PC-9 (cell line): ENCODE results near the gene FGF3. TPM values are rescaled to one million over a fixed set of nuclear protein-coding genes. Genes with fewer than 3 reads are reported as not detected.

Experiments
- BruUV-seq: library from RNA; stranded (reverse); fragments of 400-500 nt; replicated peaks from 2 replicates; lab custom pipeline; 2021; lab: Mats Ljungman, UMichigan
- CTCF ChIA-PET: fragments of 300-600 bp; sonication (Branson Sonifier 250); formaldehyde crosslinking; loops from one replicate; lab custom pipeline; 2022; ENCODE audit warnings: antibody characterized with exemption; lab: Charles Lee
- POLR2A ChIA-PET: fragments of 300-600 bp; sonication (Branson Sonifier 250); formaldehyde crosslinking; loops from one replicate; lab custom pipeline; 2022; ENCODE audit warnings: antibody characterized with exemption; ENCODE audit not compliant: unreplicated experiment; lab: Charles Lee
- DNase-seq, 2 experiments: peaks; one replicate each; pipeline versions ENCODE4 v3.0.0 to v3.0.0-alpha.2; 2015 to 2022; ENCODE audit warnings: mixed read lengths in 1 of 2
- H2AFZ ChIP-seq: fragments of 200-600 bp; sonication (generic); 2 replicates; pipeline ENCODE4 v1.8.1; 2017; ENCODE audit warnings: antibody characterized with exemption
- H3F3A ChIP-seq: fragments of 200-600 bp; sonication (generic); 2 replicates; pipeline ENCODE4 v1.8.1; 2017; ENCODE audit warnings: antibody characterized with exemption, mild to moderate bottlenecking, low read depth; ENCODE audit not compliant: insufficient read depth
- H3K27ac ChIP-seq: fragments of 200-600 bp; sonication (generic); 2 replicates; pipeline ENCODE4 v1.6.1; 2016; ENCODE audit warnings: mixed run types
- H3K27me3 ChIP-seq: fragments of 200-600 bp; sonication (generic); 2 replicates; pipeline ENCODE4 v1.6.1; 2016; ENCODE audit warnings: low read depth, mixed run types; ENCODE audit not compliant: insufficient read depth
- H3K36me3 ChIP-seq: fragments of 200-600 bp; sonication (generic); 2 replicates; pipeline ENCODE4 v1.6.1; 2016; ENCODE audit warnings: low read depth, mixed run types
- H3K4me1 ChIP-seq: fragments of 200-600 bp; sonication (generic); replicated peaks from 2 replicates; pipeline ENCODE4 v1.6.1; 2016; ENCODE audit warnings: mixed run types; ENCODE audit not compliant: insufficient read depth
- H3K4me2 ChIP-seq: fragments of 200-600 bp; sonication (generic); 2 replicates; pipeline ENCODE4 v1.6.1; 2017; ENCODE audit warnings: mixed run types
- H3K4me3 ChIP-seq: fragments of 200-600 bp; sonication (generic); 2 replicates; pipeline ENCODE4 v1.6.1; 2016; ENCODE audit warnings: mixed run types
- H3K79me2 ChIP-seq: fragments of 200-600 bp; sonication (generic); 2 replicates; pipeline ENCODE4 v1.6.1; 2017; ENCODE audit warnings: low read depth, mixed run types
- H3K9me2 ChIP-seq: fragments of 200-600 bp; sonication (generic); 2 replicates; pipeline ENCODE4 v1.8.1; 2017; ENCODE audit warnings: mild to moderate bottlenecking; ENCODE audit not compliant: insufficient read depth
- H3K9me3 ChIP-seq: fragments of 200-600 bp; sonication (generic); 2 replicates; pipeline ENCODE4 v1.8.1; 2016; ENCODE audit warnings: low read depth; ENCODE audit not compliant: insufficient read depth
- H4K20me1 ChIP-seq: fragments of 200-600 bp; sonication (generic); 2 replicates; pipeline ENCODE4 v1.8.1; 2017; ENCODE audit not compliant: insufficient read depth
- CTCF ChIP-seq: fragments of 200-600 bp; sonication (generic); conservative IDR thresholded peaks from 2 replicates; pipeline ENCODE4 v1.6.1; 2017; ENCODE audit warnings: mixed run types, antibody characterized with exemption, mild to moderate bottlenecking, moderate library complexity
- EZH2 ChIP-seq: fragments of 200-600 bp; sonication (generic); IDR thresholded peaks from 2 replicates; pipeline ENCODE4 v1.8.0; 2017; ENCODE audit warnings: antibody characterized with exemption, low read depth
- intact Hi-C: fragments of 100-400 bp; cut with micrococcal nuclease; formaldehyde crosslinking; loops from one replicate; pipeline ENCODE4 v1.10.0; 2022; ENCODE audit not compliant: unreplicated experiment
- total RNA-seq: library from RNA; stranded (reverse); gene quantifications from 2 replicates; pipeline ENCODE4 v1.2.3, GENCODE V29; 2021

FGF3 gene
- total RNA-seq, 1 experiment from 2014 or later: not detected

- H3K4me1 ChIP-seq: no peaks in the 10 kb centered on the region
- no peaks in the 10 kb centered on the region for H3K79me2 ChIP-seq
- no peak overlapping the region for H2AFZ ChIP-seq
- no peaks in the 10 kb centered on the region for H3F3A ChIP-seq
- H3K4me2 ChIP-seq: no peak overlapping the region
- intact Hi-C loops: no loop called here
- no peaks in the 10 kb centered on the region for H3K9me2 ChIP-seq
- no peak overlapping the region for H3K4me3 ChIP-seq
- no peaks in the 10 kb centered on the region for H3K36me3 ChIP-seq
- POLR2A ChIA-PET: no interaction called here
- H3K9me3 ChIP-seq: no peaks in the 10 kb centered on the region
- no TSS peak for BruUV-seq
- CTCF ChIA-PET: no interaction called here
- TF ChIP-seq EZH2 (no peak), CTCF (no peak)
- no peak overlapping the region for H3K27ac ChIP-seq
- H4K20me1 ChIP-seq: no peaks in the 10 kb centered on the region
- DNase-seq: no peak
- H3K27me3 ChIP-seq: 0 out of 2 replicates have a peak, but pooled peaks cover 4% of the 10 kb centered on the region
Measured at GRCh38 chr11:69773626-69774353, 45.4 kb downstream of the FGF3 start.

- H4K20me1 ChIP-seq: no peaks in the 10 kb centered on the region
- H3K36me3 ChIP-seq: no peaks in the 10 kb centered on the region
- no TSS peak for BruUV-seq
- no peak overlapping the region for H2AFZ ChIP-seq
- no peak for DNase-seq
- ChIA-PET CTCF (no interaction called here), POLR2A (no interaction called here)
- intact Hi-C loops: no loop called here
- H3K27me3 ChIP-seq: peaks cover 10% of the 10 kb centered on the region; the same call in 1 of the 2 replicates
- H3F3A ChIP-seq: peaks cover 4% of the 10 kb centered on the region; the same call in 1 of the 2 replicates
- H3K9me3 ChIP-seq: no peaks in the 10 kb centered on the region
- no peaks in the 10 kb centered on the region for H3K4me1 ChIP-seq
- no peak overlapping the region for H3K27ac ChIP-seq
- H3K4me2 ChIP-seq: no peak overlapping the region
- no peak overlapping the region for H3K4me3 ChIP-seq
- H3K9me2 ChIP-seq: no peaks in the 10 kb centered on the region
- no peaks in the 10 kb centered on the region for H3K79me2 ChIP-seq
- no peak for TF ChIP-seq CTCF
- no peak for TF ChIP-seq EZH2
Measured at GRCh38 chr11:69771466-69771865, 47.8 kb downstream of the FGF3 start.

GRCh38 chr11:69770540-69770939 is 48.7 kb downstream of the FGF3 start:
- no TSS peak for BruUV-seq
- Histone ChIP-seq H3K4me1 (no peaks in the 10 kb centered on the region), H2AFZ (no peak overlapping the region), H3K27ac (no peak overlapping the region), H3K4me2 (no peak overlapping the region), H3K79me2 (no peaks in the 10 kb centered on the region), H3K9me3 (no peaks in the 10 kb centered on the region), H3K9me2 (no peaks in the 10 kb centered on the region), H3K4me3 (no peak overlapping the region), H3K27me3 (peaks cover 10% of the 10 kb centered on the region; the same call in 1 of the 2 replicates), H3K36me3 (no peaks in the 10 kb centered on the region), H4K20me1 (no peaks in the 10 kb centered on the region), H3F3A (peaks cover 4% of the 10 kb centered on the region; the same call in 1 of the 2 replicates)
- TF ChIP-seq EZH2 (no peak), CTCF (no peak)
- ChIA-PET CTCF (no interaction called here), POLR2A (no interaction called here)
- intact Hi-C loops: no loop called here
- no peak for DNase-seq
